ENCODE data around the gene STAC.

STAC gene

GRCh38 chr3:36433511-36433910 lies 53.2 kb downstream of the STAC start:
- no peaks in the 10 kb centered on the region for H3K4me1 ChIP-seq (ENCODE audit: low read length)
- H3K9me2 ChIP-seq (replicated peaks; ENCODE audit: insufficient read depth, low read length): no peaks in the 10 kb centered on the region
- H3K27ac ChIP-seq (ENCODE audit: low read length): no peak overlapping the region
- H3K9me3 ChIP-seq (replicated peaks; ENCODE audit: insufficient read depth, low read length): no peaks in the 10 kb centered on the region
- no peaks in the 10 kb centered on the region for H3K27me3 ChIP-seq (replicated peaks; ENCODE audit: insufficient read depth, low read length)
- no peak overlapping the region for H3K4me3 ChIP-seq (ENCODE audit: low read length)
- H3K9ac ChIP-seq (ENCODE audit: low read length): no peak overlapping the region
- no peak for TF ChIP-seq EZH2phosphoT487 (IDR thresholded peaks at IDR 0.05; ENCODE audit: low read length)
- TF ChIP-seq, protein P1, sequence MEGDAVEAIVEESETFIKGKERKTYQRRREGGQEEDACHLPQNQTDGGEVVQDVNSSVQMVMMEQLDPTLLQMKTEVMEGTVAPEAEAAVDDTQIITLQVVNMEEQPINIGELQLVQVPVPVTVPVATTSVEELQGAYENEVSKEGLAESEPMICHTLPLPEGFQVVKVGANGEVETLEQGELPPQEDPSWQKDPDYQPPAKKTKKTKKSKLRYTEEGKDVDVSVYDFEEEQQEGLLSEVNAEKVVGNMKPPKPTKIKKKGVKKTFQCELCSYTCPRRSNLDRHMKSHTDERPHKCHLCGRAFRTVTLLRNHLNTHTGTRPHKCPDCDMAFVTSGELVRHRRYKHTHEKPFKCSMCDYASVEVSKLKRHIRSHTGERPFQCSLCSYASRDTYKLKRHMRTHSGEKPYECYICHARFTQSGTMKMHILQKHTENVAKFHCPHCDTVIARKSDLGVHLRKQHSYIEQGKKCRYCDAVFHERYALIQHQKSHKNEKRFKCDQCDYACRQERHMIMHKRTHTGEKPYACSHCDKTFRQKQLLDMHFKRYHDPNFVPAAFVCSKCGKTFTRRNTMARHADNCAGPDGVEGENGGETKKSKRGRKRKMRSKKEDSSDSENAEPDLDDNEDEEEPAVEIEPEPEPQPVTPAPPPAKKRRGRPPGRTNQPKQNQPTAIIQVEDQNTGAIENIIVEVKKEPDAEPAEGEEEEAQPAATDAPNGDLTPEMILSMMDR (IDR thresholded peaks at IDR 0.05; ENCODE audit: low read length): no peak
- no peak for TF ChIP-seq EZH2 (optimal IDR thresholded peaks at IDR 0.05; ENCODE audit: low read depth, low read length)
- no peaks in the 10 kb centered on the region for H3K79me2 ChIP-seq (ENCODE audit: low read length)
- H3F3A ChIP-seq (ENCODE audit: insufficient read depth, low read length): no peaks in the 10 kb centered on the region
- no peaks in the 10 kb centered on the region for H3K36me3 ChIP-seq (replicated peaks; ENCODE audit: insufficient read depth, low read length)
- no peak overlapping the region for H2AFZ ChIP-seq (ENCODE audit: low read length)
- no peaks in the 10 kb centered on the region for H4K20me1 ChIP-seq (ENCODE audit: insufficient read depth, low read length)
- H3K4me2 ChIP-seq (ENCODE audit: low read depth, low read length): no peak overlapping the region
- no peak for DNase-seq

DNA sequence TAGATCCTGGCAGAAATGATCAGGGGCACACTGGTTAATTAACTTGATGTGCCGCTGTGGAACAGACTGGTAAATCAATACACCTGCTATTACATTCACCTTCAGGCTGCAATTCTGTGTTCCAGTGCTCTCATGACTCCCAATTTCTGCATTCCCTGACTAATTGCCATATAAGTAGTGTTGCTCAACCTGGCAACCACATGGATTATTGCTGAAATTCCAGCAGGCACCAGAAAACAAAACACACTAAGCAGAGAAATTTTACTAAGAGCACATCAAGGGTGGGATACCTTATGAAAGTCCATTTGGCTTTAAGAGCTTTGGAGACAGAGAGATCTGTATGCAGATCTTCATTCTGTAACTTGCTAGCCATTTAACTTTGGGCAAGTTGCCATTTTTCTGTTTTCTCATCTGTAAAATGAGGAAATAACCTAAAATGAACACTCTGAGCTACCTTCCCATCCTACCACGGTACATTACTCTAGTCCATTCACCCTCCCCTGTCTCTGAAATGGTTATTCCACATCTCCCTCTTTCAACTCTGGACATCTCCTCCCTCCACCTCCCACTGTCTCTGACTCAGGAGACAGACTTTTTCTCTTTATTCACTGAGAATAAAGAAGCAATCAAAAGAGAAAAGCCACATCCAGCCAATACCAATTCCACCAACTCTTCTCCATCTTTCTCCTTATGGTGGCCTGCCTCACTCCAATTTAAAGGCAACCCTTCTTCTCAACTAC lies 54.6 kb downstream of the STAC start:
- H3F3A ChIP-seq (ENCODE audit: insufficient read depth, low read length): no peaks in the 10 kb centered on the region
- no peaks in the 10 kb centered on the region for H3K9me3 ChIP-seq (replicated peaks; ENCODE audit: insufficient read depth, low read length)
- H3K4me2 ChIP-seq (ENCODE audit: low read depth, low read length): no peak overlapping the region
- no peaks in the 10 kb centered on the region for H3K36me3 ChIP-seq (replicated peaks; ENCODE audit: insufficient read depth, low read length)
- no peaks in the 10 kb centered on the region for H4K20me1 ChIP-seq (ENCODE audit: insufficient read depth, low read length)
- TF ChIP-seq EZH2phosphoT487 (IDR thresholded peaks at IDR 0.05; ENCODE audit: low read length): no peak
- TF ChIP-seq, protein P1 (IDR thresholded peaks at IDR 0.05; ENCODE audit: low read length): no peak
- no peak for TF ChIP-seq EZH2 (optimal IDR thresholded peaks at IDR 0.05; ENCODE audit: low read depth, low read length)
- no peak overlapping the region for H3K9ac ChIP-seq (ENCODE audit: low read length)
- H2AFZ ChIP-seq (ENCODE audit: low read length): no peak overlapping the region
- H3K27ac ChIP-seq (ENCODE audit: low read length): no peak overlapping the region
- H3K79me2 ChIP-seq (ENCODE audit: low read length): no peaks in the 10 kb centered on the region
- DNase-seq: no peak
- H3K4me3 ChIP-seq (ENCODE audit: low read length): no peak overlapping the region
- H3K4me1 ChIP-seq (ENCODE audit: low read length): no peaks in the 10 kb centered on the region
- H3K9me2 ChIP-seq (replicated peaks; ENCODE audit: insufficient read depth, low read length): no peaks in the 10 kb centered on the region
- no peaks in the 10 kb centered on the region for H3K27me3 ChIP-seq (replicated peaks; ENCODE audit: insufficient read depth, low read length)

GRCh38 chr3:36443028-36443686 lies 62.9 kb downstream of the STAC start:
- peak overlapping the region; percentile 26; the same call in 1 of the 2 replicates for H3K9ac ChIP-seq (ENCODE audit: low read length)
- peak overlapping the region; percentile 59; the same call in 1 of the 2 replicates for H3K27ac ChIP-seq (ENCODE audit: low read length)

More at GRCh38 chr3:36443028-36443686, 62.9 kb downstream of the STAC start:
- H2AFZ ChIP-seq (ENCODE audit: low read length): 0 out of 2 replicates have a peak overlapping the region, but pooled peaks have one; percentile 42
- no peaks in the 10 kb centered on the region for H3K36me3 ChIP-seq (replicated peaks; ENCODE audit: insufficient read depth, low read length)
- no peaks in the 10 kb centered on the region for H3K9me3 ChIP-seq (replicated peaks; ENCODE audit: insufficient read depth, low read length)
- peak overlapping the region; percentile 44 for H3K4me3 ChIP-seq (ENCODE audit: low read length)
- H3F3A ChIP-seq (ENCODE audit: insufficient read depth, low read length): peaks cover 30% of the 10 kb centered on the region
- H3K27me3 ChIP-seq (replicated peaks; ENCODE audit: insufficient read depth, low read length): no peaks in the 10 kb centered on the region
- DNase-seq: peak; percentile 78
- H4K20me1 ChIP-seq (ENCODE audit: insufficient read depth, low read length): no peaks in the 10 kb centered on the region
- H3K4me1 ChIP-seq (ENCODE audit: low read length): peaks cover 43% of the 10 kb centered on the region
- peak overlapping the region; percentile 78 for H3K4me2 ChIP-seq (ENCODE audit: low read depth, low read length)
- H3K9me2 ChIP-seq (replicated peaks; ENCODE audit: insufficient read depth, low read length): no peaks in the 10 kb centered on the region
- H3K79me2 ChIP-seq (ENCODE audit: low read length): no peaks in the 10 kb centered on the region
- TF ChIP-seq, protein P1 (IDR thresholded peaks at IDR 0.05; ENCODE audit: low read length): no peak
- TF ChIP-seq EZH2 (optimal IDR thresholded peaks at IDR 0.05; ENCODE audit: low read depth, low read length) (no peak), EZH2phosphoT487 (IDR thresholded peaks at IDR 0.05; ENCODE audit: low read length) (no peak)
